A673 (cell line): ENCODE measurements around the gene VSTM1. TPM values are rescaled to one million over a fixed set of nuclear protein-coding genes. Genes with fewer than 3 reads are reported as not detected.

Experiments used
- BruUV-seq: library from RNA; stranded (reverse); fragments of 400-500 nt; replicated peaks from 2 replicates; lab custom pipeline; 2021; lab: Mats Ljungman, UMichigan
- CTCF ChIA-PET: fragments of 300-600 bp; sonication (Branson Sonifier 250); formaldehyde crosslinking; loops from one replicate; lab custom pipeline; 2022; ENCODE audit warnings: antibody characterized with exemption; lab: Charles Lee
- POLR2A ChIA-PET: fragments of 300-600 bp; sonication (Branson Sonifier 250); formaldehyde crosslinking; loops from one replicate; lab custom pipeline; 2022; ENCODE audit warnings: antibody characterized with exemption; ENCODE audit not compliant: low non-redundant PET; lab: Charles Lee
- DNase-seq: peaks from one replicate; pipeline ENCODE4 v3.0.0-alpha.2; 2015; ENCODE audit warnings: low spot score
- H3K27ac ChIP-seq: fragments of 200-600 bp; sonication (generic); 2 replicates; pipeline ENCODE4 v1.5.1; 2016; ENCODE audit warnings: mixed run types, low read depth, mild to moderate bottlenecking, mixed read lengths, antibody characterized with exemption, low read length; ENCODE audit not compliant: poor library complexity, severe bottlenecking
- H3K27me3 ChIP-seq: fragments of 200-600 bp; sonication (generic); replicated peaks from 2 replicates; pipeline ENCODE4 v1.6.1; 2017; ENCODE audit warnings: mixed run types, low read depth, mild to moderate bottlenecking, mixed read lengths, antibody characterized with exemption, low read length; ENCODE audit not compliant: insufficient read depth, poor library complexity
- H3K36me3 ChIP-seq: fragments of 200-600 bp; sonication (generic); 2 replicates; pipeline ENCODE4 v1.6.1; 2016; ENCODE audit warnings: mixed run types, mild to moderate bottlenecking, mixed read lengths, antibody characterized with exemption, low read length; ENCODE audit not compliant: insufficient read depth, poor library complexity, severe bottlenecking
- H3K4me1 ChIP-seq: fragments of 200-600 bp; sonication (generic); 2 replicates; pipeline ENCODE4 v1.6.1; 2017; ENCODE audit warnings: mixed run types, mild to moderate bottlenecking, mixed read lengths, antibody characterized with exemption, low read length; ENCODE audit not compliant: insufficient read depth, poor library complexity, severe bottlenecking
- H3K4me3 ChIP-seq: fragments of 200-600 bp; sonication (generic); 2 replicates; pipeline ENCODE4 v1.5.1; 2016; ENCODE audit warnings: low read depth, mixed run types, mild to moderate bottlenecking, mixed read lengths, low read length; ENCODE audit not compliant: poor library complexity, severe bottlenecking
- H3K9me3 ChIP-seq: fragments of 200-600 bp; sonication (generic); 2 replicates; pipeline ENCODE4 v1.6.1; 2016; ENCODE audit warnings: mixed run types, low read depth, mild to moderate bottlenecking, mixed read lengths, antibody characterized with exemption, low read length; ENCODE audit not compliant: poor library complexity, severe bottlenecking
- CTCF ChIP-seq: fragments of 300-800, 200-600 bp; sonication (generic); conservative IDR thresholded peaks from 2 replicates; pipeline ENCODE4 v1.5.1; 2017; ENCODE audit warnings: low read depth, mild to moderate bottlenecking, antibody characterized with exemption, low read length, moderate library complexity, mixed read lengths
- EZH2 ChIP-seq: fragments of 200-600 bp; sonication (generic); IDR thresholded peaks from 2 replicates; pipeline ENCODE4 v1.6.1; 2017; ENCODE audit warnings: borderline replicate concordance, low read depth, mild to moderate bottlenecking, mixed read lengths, antibody characterized with exemption, low read length; ENCODE audit not compliant: poor library complexity, severe bottlenecking
- intact Hi-C: fragments of 100-400 bp; cut with micrococcal nuclease; formaldehyde crosslinking; loops from one replicate; pipeline ENCODE4 v1.10.0; 2022; ENCODE audit not compliant: unreplicated experiment
- total RNA-seq: library from RNA; stranded (reverse); gene quantifications from 2 replicates; pipeline ENCODE4 v1.2.3, GENCODE V29; 2021

Gene VSTM1
- total RNA-seq, 1 experiment from 2014 or later, result not detected

- ChIA-PET CTCF (interaction anchor here (1.1 kb wide), 1 partner anchor 35 kb away, joined by 3 read pairs; no protein-coding TSS in a partner anchor), POLR2A (no interaction called here)
- Histone ChIP-seq H3K36me3 (no peaks in the 10 kb centered on the region), H3K27me3 (no peaks in the 10 kb centered on the region), H3K4me3 (no peak overlapping the region), H3K4me1 (no peaks in the 10 kb centered on the region), H3K27ac (no peak overlapping the region), H3K9me3 (no peaks in the 10 kb centered on the region)
- BruUV-seq, result no TSS peak
- intact Hi-C loops, result no loop called here
- TF ChIP-seq EZH2, result no peak
- TF ChIP-seq CTCF, result no peak
- no peak for DNase-seq
Observed at GRCh38 chr19:53994811-53995210, 68.9 kb downstream of the VSTM1 start.

GRCh38 chr19:53993448-53993847, 70.2 kb downstream of the VSTM1 start:
- Histone ChIP-seq H3K36me3 (no peaks in the 10 kb centered on the region), H3K4me1 (no peaks in the 10 kb centered on the region), H3K27ac (no peak overlapping the region), H3K9me3 (no peaks in the 10 kb centered on the region), H3K4me3 (no peak overlapping the region), H3K27me3 (no peaks in the 10 kb centered on the region)
- ChIA-PET POLR2A (no interaction called here), CTCF (interaction anchor here (0.6 kb wide), 1 partner anchor 142 kb away, joined by 6 read pairs; no protein-coding TSS in a partner anchor)
- TF ChIP-seq EZH2, result no peak
- no peak for TF ChIP-seq CTCF
- intact Hi-C loops, result no loop called here
- DNase-seq, result no peak
- BruUV-seq, result no TSS peak

GRCh38 chr19:53992815-53993214, 70.9 kb downstream of the VSTM1 start:
- Histone ChIP-seq H3K4me1 (no peaks in the 10 kb centered on the region), H3K36me3 (no peaks in the 10 kb centered on the region), H3K9me3 (no peaks in the 10 kb centered on the region), H3K4me3 (no peak overlapping the region), H3K27me3 (no peaks in the 10 kb centered on the region), H3K27ac (no peak overlapping the region)
- DNase-seq, result no peak
- no peak for TF ChIP-seq EZH2
- no peak for TF ChIP-seq CTCF
- ChIA-PET CTCF (no interaction called here), POLR2A (no interaction called here)
- intact Hi-C loops, result no loop called here
- BruUV-seq, result no TSS peak
